Non-pigmented ciliary epithelial cell (primary cell): ENCODE data around the gene KLHL29.

Experiments used
- DNase-seq: peaks from one replicate; pipeline ENCODE4 v3.0.0-alpha.2; 2010; ENCODE audit warnings: low read depth

The KLHL29 gene

DNA sequence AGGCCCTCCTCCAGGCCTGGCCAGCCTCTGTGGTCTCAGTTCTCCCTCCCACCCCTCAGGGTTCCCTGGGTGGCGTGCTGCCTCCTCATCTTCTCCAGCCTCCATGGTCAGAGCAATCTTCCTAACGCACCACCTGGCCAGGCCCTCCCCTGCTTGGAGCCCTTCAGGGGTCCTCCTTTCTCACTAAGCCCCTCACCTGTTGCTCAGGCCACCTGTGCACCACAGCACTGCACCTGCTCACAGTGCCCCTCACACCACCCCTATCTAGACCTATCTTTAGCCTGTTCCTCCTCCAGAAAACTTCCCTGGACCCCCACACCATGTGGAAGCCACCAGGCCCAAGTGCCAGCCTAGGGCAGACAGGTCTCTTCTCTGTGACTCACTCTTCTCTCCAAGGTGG is 274.8 kb downstream of the KLHL29 start:
- DNase-seq: no peak

DNA sequence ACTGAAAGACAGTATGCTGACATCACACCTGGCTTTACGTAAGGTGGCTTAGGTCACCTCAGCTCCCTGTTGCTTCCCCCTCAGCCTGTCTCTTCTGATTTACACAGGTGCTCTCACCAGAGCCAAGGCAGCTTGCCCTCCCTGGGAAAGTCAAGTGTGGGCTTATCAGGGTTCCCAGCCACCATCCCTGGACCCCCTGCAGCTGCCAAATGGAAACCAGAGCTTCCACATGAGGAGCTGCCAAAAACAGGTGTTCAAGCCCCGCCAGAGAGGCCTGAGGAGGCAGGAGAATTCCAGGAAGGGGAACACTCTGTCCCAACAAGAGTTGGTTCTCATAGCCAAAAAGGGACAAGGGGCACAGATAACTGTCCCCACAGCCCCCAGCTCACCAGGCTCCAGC is 275.3 kb downstream of the KLHL29 start:
- DNase-seq: no peak

DNA sequence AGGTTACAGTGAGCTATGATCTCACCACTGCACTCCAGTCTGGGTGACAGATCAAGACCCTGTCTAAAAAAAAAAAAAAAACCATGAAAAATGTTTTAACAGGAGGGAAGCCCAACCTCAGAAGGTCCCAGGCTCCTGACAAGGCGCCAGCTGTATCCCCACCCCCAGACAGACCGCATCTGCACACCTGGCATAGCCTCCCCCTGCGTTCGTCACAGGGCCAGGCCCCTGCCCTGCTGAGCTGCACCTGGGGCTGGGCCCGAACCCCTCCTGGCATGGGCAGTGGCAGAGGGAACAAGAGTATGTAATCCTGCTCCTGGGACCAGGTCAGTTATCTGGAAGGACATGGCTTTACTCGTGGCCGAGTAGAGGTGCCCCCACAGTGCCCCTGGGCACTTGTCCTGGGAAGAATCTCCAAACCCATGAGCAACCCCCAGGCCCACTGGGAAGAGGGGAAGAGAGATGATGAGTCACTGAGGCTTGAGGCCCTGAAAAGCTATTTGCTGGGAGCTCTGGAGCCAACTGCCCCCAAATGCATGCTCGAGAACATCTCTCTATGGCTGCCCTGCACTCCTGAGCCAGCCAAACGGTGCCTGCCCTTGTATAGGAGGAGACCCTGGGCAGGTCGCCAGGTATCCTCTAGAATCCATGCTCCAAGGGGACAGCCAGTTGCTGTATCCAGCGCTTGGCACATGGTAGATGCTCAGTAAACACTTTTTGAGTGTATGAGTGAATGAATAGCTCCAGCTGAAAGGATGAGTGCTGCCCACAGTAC is 276.5 kb downstream of the KLHL29 start:
- DNase-seq: no peak

DNA sequence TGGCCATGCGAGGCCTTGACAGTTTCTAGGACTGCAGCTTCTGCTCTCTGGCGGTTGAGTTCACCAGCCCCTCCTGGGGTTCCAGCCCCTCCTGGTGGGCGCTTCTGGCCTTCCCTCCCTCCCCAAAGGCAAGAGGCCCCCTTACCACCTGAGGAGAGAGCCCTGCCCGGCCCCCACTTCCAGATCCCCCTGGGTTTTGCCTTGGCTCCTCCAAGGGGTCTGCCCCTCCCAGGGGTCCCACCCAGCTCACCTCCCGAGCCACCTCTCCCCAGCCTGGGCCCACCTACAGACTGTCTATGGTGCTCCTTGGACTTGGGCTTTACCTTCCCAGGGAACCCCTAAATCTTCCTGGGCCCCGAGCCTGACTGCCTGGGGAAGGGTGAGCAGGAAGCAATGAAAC is 277.5 kb downstream of the KLHL29 start:
- DNase-seq: no peak

DNA sequence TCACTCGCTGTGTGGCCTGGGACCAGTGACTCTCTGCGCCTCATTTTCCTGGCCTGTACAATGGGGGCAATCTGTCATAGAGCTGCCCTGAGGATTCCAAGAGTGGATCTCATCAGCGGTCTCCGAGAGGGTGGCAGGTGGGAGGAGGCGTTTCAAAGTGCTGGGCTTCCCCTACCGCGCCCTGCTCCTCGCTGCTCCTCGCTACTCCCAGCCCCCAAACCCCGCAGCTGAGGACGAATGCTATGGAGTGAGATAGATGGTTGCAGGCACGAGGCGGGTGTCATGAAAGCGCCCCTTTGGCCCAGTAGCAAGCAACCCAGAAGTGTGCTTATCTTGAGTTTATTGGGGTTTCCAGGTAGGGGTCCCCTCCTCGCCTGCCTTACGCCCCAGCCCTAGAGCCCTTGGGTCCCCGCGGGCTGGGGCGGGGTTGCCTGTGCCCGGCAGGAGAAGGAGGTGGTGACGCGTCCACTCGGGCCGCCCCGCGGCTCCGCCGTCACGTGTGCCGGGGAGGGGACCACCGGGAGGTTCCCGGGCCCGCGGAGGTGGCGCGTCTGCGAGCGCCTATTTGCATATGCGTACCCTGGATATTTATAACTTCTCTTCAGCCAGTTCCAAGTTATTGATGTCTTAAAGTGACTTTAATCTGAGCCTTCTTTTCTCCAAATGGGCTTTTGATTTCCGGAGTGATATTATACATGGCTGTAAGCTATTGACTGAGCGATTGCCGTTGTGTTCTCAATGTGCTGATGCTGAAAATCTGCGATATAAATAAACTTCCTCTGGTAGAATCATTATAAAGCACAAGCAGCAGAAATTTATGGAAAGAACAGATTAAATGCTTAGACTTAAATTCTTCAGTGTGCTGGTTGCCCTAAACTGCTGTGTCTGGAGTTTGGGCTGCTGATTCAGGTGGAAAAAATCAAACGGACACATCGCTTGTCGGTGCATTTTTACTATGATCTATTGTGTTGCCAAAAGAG is 278.3 kb downstream of the KLHL29 start:
- DNase-seq: no peak

DNA sequence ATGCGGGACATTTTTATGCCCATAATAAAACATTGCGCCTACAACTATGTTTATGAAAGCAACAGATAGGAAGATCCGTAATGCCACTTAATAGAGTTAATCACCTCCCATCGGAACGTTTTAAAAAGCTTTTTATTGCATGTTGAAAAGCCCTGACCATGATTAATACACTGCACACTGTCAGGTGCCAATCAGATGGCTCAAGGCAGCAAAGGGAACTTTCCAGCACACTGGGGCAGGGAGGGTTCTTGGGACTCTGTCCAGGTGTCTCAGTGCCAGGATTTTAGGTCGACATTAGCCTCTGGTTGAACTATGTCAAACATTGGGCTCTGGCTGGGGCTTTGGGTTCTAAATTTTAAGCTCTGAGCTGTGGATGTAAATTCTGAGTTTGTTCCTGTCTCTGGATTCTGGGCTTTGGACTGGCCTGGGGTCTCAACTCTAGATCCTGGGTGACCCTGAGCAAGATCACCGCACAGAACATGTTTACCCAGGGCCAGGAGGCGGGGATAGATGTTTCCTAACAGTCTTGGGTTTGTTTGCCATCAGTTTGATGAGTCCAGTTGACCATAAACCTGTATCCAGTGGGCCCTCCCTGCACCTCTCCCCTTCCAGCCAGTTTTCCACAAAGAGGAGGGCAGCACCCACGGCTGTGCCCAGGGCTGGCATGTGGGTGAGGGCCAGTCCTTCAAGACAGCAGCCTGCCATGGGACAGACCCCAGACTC is 279.2 kb downstream of the KLHL29 start:
- DNase-seq: no peak

DNA sequence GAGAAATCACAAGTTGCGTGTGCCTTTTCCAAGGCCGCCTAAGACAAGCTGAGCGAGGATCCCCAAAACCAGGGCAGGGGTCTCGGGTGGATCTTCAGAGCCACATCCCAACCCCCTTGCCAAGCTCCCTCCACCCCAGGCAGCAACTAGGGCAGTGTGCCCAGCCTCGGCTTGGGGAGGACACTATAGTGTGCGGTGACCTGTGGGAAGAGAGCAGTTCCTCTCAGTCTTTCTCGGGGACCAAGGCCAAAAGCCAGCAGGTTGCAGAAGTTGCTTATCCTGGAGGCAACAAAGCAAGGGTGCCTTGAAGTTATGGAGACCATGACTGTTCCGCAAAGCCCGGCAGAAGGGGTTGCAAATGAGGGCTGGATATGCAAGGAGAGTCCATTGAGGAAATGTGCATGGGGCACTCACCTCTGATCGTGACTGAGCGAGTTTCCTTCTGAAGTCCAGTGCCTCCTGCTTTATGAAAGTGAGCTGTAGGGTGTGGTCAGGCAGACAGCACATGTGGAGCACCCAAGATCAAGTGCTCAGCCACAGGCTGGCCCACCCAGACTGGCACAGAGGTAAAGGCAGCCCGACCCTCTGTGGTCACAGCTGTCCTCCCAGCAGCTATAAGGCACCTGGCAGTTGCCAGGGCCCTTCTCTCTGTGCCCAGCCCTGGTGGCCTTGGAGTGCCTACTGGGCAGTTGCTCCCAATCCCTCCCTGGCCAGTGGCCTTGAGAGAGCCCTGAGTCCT is 281.4 kb downstream of the KLHL29 start:
- DNase-seq: no peak

DNA sequence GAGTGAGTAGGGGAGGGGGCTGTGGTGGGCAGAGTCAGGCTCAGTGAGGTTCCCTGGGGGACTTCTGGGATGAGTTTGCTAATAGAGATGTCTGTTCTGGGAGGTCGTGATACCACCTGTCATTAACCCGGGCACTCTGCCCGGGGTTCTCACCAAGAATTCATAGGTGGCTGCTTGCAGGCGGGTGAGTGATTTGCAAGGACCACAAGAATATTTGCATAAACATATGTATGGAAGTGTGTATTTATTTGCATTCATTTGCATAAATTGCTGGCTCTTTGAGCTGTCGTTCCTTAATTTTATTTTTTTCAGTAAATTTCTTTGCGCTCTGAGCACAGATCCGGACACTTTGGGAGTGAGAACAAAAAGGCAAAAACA is 282.0 kb downstream of the KLHL29 start:
- no peak for DNase-seq

DNA sequence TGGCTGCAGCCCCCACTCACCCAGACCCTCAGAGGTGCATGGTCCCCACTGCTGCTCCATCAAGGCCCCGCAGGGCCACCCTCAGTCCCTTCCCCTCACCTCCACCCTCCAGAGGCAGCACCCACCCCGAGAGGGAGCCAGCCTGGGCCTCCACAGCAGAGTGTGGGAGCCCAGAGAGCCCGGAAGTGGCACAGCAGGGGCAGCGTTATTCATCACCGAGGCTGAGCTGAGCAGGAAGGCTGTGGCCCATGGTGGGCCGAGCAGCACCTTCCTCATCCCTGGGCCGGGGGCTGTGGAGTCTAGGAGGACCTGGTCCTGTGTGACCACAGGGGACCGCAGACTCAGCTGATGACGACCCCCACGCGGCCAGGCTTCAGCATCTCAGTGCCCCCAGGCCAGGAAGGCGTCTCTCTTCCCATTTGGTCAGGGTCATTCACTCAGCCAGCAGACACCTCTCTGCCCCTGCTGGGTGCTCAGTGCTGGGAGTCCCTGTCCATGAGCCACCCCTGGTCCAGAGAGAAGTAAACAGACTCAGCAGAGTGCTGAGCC is 283.9 kb downstream of the KLHL29 start:
- no peak for DNase-seq

DNA sequence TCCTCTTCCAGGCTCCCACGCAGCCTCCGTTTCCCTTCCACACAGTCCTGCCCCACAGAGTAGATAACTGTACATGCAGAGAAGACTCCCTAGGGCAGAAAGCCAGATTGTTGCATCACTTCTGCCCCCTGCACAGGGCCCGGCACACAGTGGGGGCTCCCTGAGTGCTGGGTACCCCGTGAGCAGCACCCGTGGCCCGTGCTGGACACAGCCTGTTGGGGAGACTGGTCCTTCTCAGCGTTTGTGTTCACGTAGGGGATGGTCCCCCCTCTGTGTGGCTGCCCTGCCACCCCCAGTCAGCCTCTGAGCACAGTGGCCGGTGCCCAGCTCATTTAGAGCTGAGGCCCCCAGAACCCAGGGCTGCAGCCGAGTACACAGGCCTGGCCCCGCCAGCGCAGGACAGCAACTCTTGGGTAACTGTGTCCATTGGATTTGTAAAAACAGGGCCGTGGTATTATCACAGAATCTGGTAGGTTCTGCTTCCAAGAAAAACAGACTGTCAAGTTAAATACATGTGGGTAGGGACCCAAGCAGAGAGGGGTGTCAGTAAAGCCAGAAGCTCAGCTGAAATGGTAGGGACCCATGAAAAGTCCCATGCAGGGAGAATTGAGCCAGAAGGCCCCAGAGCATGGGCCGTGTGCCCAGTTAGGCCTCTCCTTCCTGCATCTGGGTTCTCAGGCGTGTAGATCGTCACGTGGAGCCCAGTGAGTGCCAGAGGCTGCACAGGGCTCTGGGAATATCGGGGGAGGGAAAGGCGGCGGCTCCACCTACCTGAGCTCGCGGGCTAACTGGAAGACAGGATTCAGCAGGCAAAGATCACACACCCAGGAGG is 284.6 kb downstream of the KLHL29 start:
- no peak for DNase-seq

DNA sequence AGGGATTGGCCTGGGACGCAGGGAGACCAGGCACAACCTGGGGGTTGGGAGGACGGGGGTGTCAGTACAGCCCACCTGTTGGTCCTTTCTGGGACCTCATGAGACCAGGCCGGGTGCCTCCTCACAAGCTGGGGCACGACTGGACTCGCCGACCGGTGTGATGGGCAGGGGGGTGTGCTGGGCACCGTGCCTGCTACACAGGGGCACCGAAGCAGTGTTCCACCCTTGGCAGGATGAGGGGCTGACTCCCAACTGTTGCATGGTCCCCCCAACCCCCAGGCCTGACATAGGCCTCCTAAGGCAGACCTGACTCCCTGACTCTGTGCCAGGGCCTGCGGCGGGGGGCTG is 285.2 kb downstream of the KLHL29 start:
- no peak for DNase-seq

DNA sequence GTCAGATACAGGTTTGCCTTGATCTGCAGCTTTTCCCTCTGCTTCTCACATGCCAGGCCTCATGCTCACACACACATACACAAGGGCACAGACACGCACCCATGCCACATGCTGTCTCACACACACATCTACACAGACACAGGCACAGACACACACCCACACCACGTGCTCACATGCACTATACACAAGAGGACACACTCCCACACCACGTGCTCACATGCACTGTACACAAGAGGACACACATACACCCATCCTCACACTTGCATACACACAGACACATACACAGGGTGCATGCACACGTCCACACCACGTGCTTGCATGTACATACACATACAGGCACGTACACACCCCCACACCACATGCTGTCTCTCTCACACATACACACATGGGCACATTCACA is 288.1 kb downstream of the KLHL29 start:
- no peak for DNase-seq

DNA sequence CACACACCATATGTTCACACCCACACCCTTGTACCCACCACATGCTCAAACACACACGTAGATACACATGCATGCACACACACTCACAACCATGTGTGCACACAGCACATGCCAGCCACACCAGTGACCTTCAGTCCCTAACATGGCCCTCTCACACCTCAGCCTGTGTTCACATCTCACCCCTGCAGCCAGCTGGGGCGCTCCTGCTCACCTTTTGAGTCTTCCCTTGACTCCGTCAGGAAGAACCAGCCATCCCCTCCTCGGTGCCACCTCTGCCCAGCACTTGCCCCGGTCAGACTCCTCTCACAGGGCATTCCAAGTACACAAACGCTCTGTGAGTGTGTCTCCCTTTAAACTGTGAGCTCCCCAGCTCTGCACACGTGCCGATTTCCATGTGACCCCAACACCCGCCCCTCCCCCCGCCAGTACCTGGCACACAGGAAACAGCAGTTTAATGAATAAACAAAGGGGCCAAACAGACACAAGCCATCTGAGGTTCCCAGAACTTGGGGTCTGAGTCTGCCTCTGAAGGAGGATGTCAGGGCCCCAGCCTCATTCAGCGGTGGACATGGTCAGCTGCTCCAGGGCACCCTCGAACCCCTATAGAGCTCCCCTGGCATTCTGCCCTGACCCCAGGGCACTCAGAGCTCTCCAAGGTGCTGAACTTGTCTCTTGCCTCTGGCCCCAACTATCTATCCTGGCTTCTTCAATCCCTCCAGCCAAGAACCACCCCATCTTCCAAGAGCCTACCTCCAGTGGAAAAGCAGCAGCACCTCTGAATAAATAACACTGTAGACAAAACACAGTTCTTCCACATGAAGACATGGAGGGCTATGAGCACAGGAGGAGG is 289.1 kb downstream of the KLHL29 start:
- no peak for DNase-seq

DNA sequence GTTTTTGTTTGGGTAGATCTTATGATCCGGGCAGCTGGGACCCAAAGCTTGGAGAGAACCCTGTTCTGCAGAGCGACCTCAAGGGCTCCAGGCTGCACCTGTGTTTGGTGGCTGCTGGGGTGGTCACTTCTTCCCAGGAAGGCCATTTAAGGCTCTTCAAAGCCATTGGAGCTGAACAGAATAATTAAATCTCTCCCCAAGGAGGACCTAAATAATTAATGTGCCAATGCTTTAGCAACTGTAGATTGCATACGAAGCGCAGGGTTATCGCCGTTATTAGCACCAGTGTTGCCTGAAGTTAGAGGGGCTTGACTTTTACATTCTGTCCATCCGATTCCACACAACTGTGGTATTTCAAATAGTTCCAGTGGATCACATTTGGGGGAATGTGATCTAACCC is 290.5 kb downstream of the KLHL29 start:
- DNase-seq: no peak

DNA sequence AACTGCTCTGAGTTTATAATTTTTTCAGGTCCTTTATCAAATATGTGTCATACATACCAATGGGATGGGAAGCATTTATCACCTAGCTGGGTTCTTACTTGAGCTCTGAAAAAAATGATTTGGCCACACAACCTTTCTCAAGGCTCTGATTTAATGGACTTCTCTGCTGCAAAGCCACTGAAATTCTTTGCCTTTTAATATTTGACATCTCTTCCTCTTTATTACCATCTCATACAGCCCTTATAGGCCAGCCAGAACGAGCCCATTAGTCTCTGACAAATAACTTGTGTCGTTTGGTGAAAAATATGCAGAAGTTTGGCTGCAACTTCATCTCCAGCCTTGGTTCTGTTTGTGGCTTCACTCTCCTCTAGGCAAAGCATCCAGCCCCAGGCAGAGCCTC is 292.9 kb downstream of the KLHL29 start:
- no peak for DNase-seq

DNA sequence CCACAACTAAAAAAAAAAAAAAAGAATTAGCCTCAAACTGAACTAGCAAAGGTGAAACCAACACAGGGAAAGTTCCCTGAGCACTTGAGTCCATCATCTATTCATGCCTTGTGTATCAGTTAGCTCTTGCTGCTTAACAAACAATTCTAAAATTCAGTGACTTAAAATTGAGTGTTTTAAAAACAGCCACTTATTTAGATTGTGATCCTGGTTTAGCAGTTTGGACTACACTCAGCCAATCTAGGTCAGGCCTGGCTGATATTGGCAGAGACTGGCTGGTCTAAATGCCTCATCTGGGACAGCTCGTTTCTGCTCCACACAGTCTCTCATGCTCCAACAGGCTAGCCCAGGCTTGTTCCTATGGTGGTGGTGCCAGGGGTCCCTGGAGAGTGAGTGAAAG is 294.1 kb downstream of the KLHL29 start:
- DNase-seq: no peak

DNA sequence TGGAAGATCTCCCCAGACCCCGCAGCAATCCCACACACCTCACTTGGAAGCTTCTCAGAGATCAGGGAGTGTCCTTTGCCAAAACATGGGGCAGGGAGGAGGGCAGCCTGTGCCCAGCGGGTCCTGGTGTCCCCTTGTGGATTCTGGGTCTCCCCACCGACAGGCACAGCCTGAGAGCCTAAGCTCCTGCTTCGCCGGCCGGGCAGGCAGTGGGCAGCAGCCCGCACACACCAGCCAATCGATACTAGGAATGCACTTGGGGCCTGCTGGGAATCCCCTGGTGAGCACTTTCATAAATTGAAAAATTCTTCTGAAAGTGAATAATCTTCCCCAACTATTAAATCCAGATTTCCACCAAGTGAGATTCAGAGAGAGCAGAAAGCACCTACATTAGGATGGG is 296.0 kb downstream of the KLHL29 start:
- no peak for DNase-seq

DNA sequence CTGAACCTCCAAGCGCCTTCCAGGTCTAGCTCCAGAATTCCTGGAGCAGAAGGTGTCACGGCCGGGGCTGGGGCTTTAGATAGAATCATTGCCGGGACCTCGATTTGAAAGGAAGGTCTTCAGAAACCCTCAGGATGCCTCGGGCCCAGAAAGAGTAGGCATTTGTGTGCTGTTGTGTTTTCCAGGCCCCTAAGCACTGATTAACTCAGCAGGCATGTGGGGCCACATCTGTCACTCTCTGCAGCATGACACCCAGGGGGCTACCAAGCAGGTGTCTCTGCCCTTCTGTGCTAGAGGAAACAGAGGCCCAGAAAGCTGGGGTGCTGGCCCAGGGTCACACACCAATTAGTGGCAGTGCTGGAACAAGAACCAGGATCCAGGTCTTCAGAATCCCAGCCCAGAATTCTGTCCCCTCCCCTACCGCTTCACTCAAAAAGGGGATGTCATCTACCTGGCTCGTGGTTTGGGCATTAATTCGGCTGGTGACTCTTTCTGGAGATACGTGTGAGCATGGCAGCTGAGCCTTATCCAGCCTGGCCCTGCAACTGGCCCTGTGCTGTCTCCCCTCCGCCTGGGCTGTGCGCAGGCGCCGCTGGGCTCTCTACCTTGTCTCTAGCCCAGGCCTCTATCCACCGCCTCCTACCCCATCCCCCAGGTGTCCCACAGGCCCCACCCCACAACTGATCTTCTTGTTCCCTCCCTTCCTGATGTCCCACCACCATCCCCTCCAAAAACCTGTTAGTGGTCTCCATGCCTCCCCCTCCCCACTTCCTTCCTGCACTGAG is 296.6 kb downstream of the KLHL29 start:
- no peak for DNase-seq

DNA sequence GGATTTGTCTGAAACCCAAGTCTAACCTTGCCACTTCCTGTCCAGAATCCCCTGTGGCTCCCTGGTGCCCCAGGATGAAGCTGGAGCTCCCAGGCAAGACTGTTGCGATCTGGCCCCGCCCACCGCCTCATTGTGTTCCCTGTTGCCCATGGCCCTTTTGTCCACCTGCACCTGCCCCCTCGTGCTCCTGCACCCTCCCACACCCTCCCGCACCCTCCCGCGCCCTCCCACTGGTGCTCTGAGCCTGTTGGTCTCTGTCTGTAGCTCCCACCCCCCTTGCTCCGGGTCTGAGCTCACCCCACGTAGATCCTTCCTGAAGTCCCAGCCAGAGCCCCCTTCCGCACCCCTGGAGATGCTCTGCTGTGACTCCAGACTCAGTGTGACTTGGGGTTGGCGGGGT is 297.5 kb downstream of the KLHL29 start:
- no peak for DNase-seq
